Transverse colon (tissue), 4 donors: Measurements from ENCODE around the gene ZNF213.

ENCODE experiments used
- CTCF ChIP-seq, 5 experiments: fragments of 200-600 bp in 3 of 5; fragments of 450-650 bp in 2 of 5; sonication (generic) in 3 of 5; IDR thresholded peaks; 1 replicate in 2 of 5; 2 replicates in 3 of 5; pipeline ENCODE4 v1.5.1; 2016 to 2017; ENCODE audit warnings: antibody characterized with exemption in 5 of 5, inconsistent platforms in 3 of 5, mild to moderate bottlenecking in 2 of 5, moderate library complexity in 1 of 5
- POLR2AphosphoS5 ChIP-seq, 3 donors: sonication (generic); formaldehyde crosslinking; IDR thresholded peaks; one replicate each; pipeline ENCODE4 v1.6.1; 2016; ENCODE audit warnings: antibody characterized with exemption in 3 of 3

- TF ChIP-seq CTCF (IDR thresholded peaks at IDR 0.05), result no peak
- no peak for TF ChIP-seq POLR2AphosphoS5 (IDR thresholded peaks at IDR 0.05)
Observed at GRCh38 chr16:3097266-3097665, 37.6 kb upstream of the ZNF213 start.
